ENCODE data around the gene SNX10. TPM values are rescaled to one million over a fixed set of nuclear protein-coding genes. Genes with fewer than 3 reads are reported as not detected.

SNX10 gene
- total RNA-seq, 3 donors from 2014 or later = 18.5 to 22.6 (median 18.9) TPM

Other genes with a start within 250 kb of the SNX10 start
- gene NFE2L3, start 139.7 kb upstream of the SNX10 start, total RNA-seq = 10 to 100 TPM; 34.1 to 53.7 (median 46.5) TPM
- gene HNRNPA2B1, start 91.1 kb upstream of the SNX10 start, total RNA-seq = 100 to 1,000 TPM; 912 to 975 (median 924) TPM
- gene CBX3, start 90.1 kb upstream of the SNX10 start, total RNA-seq = 100 to 1,000 TPM; 246 to 278 (median 267) TPM

Data from activated T-cell treated with anti-CD3 and anti-CD28 coated beads, Interleukin-2, amount 50 U/mL, for 4 hours (primary cell).